Subcutaneous adipose tissue (tissue), 4 donors: ENCODE measurements around the gene FOXB2. TPM values are rescaled to one million over a fixed set of nuclear protein-coding genes. Genes with fewer than 3 reads are reported as not detected.

ENCODE experiments used
- small RNA-seq: library from RNA; depleted of rRNA; stranded (forward); fragments of <200 nt; gene quantifications from one replicate; pipeline ENCODE3, GENCODE V24; 2016
- total RNA-seq, 4 donors: library from RNA; depleted of rRNA; stranded (reverse); fragments of >200 nt; gene quantifications; one replicate each; pipeline ENCODE4 v1.1.0, GENCODE V29; 2016
- TF ChIP-seq, protein P1 (sequence below): fragments of 450-650 bp; IDR thresholded peaks from one replicate; pipeline ENCODE4 v1.5.1; 2016; ENCODE audit warnings: low read depth, mild to moderate bottlenecking, control low read depth, antibody characterized with exemption, moderate library complexity

Gene FOXB2
- total RNA-seq, 4 donors from 2014 or later: not detected

DNA sequence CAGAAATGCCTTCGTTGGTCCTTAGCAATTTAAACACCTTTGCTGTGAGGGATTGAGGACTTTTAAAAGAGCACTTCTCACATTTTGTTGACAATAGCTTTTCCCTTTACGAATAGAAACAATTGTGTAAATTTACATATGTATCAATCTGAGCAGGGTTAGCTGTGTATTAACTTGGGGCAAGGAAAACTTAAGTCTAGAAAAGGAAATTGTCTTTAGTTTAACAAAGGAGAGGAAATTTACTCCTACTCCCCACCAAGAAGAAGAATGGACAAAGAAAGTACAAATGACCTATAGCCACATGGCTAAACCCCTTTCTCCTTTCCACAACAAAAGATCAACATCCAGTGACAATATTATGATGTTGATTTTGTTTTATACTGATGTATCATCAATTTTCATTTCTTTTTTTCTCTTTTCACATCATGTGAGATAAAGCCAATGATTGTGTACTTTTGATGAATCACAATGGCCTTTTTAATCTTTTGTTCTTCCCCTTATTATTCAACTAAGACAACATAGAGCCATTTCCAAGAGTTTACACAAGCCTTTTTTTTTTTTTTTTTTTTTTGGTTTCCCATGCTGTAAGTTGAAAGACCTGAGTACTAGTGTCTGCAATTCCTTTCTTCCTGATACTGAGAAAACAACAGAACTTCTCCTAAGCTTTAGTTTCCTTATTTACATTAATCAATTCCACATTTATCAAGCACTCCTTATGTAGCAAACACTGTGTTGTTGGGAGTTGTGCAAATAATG lies 19.0 kb downstream of the FOXB2 start:
- TF ChIP-seq, protein P1, sequence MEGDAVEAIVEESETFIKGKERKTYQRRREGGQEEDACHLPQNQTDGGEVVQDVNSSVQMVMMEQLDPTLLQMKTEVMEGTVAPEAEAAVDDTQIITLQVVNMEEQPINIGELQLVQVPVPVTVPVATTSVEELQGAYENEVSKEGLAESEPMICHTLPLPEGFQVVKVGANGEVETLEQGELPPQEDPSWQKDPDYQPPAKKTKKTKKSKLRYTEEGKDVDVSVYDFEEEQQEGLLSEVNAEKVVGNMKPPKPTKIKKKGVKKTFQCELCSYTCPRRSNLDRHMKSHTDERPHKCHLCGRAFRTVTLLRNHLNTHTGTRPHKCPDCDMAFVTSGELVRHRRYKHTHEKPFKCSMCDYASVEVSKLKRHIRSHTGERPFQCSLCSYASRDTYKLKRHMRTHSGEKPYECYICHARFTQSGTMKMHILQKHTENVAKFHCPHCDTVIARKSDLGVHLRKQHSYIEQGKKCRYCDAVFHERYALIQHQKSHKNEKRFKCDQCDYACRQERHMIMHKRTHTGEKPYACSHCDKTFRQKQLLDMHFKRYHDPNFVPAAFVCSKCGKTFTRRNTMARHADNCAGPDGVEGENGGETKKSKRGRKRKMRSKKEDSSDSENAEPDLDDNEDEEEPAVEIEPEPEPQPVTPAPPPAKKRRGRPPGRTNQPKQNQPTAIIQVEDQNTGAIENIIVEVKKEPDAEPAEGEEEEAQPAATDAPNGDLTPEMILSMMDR: no peak

- TF ChIP-seq, protein P1: no peak
Observed at GRCh38 chr9:77040340-77040739, 20.9 kb downstream of the FOXB2 start.

DNA sequence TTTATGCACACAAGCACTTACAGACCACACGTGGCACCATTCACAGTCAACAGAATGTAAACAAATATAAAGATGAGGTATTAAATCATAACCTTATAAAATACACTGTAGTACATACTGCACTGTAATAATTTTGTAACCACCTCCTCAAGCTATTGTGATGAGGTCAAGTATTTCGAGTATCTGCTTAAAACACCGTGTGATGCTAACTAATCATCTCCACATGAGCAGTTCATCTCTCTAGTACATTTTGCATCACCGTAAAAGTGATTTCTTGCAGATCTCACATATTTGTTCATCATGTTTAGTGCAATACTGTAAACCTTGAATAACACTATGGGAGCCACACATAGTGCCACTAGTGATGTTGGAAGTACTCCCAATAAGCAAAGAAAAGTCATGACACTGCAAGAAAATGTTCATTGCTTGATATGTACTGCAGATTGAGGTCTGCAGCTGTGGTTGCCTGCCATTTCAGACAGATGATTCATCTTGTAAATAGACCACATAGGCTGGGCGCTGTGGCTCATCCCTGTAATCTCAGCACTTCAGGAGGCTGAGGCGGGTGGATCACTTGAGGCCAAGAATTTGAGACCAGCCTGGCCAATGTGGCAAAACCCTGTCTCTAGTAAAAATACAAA lies 44.3 kb downstream of the FOXB2 start:
- TF ChIP-seq, protein P1: no peak

DNA sequence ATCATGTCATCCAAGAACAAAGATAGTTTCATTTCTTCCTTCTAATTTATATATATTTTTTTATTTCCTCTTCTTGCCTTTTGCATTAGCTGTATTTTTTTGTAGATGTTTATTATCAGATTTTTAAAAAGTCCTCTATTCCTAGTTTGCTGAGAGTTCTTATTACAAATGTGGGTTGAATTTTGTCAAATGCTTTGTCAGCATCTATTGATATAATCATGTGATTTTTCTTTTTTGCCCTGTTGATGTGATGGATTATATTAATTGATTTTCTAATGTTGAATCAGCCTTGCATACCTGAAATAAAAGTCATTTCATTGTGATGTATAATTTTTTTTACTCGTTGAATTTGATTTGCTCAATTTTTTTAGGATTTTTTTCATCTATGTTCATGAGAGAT lies 46.9 kb downstream of the FOXB2 start:
- TF ChIP-seq, protein P1: no peak

Small RNAs within 50 kb of the gene (small RNA-seq; reads per million reads assigned to genes)
- gene ATP5MFP3: not detected

Other genes starting within 250 kb of the FOXB2 start
- gene PRUNE2, start 113.5 kb upstream of the FOXB2 start, total RNA-seq: 10 to 100 TPM in 3 of 4 donors, 1 to 10 TPM in 1; 4.0 to 20.7 (median 14.2) TPM
- 10 to 100 TPM; 24.1 to 47.6 (median 36.8) TPM for gene VPS13A, start 157.9 kb downstream of the FOXB2 start, total RNA-seq